Endothelial cell of umbilical vein (primary cell): ENCODE data around the gene CTRB2. TPM values are rescaled to one million over a fixed set of nuclear protein-coding genes. Genes with fewer than 3 reads are reported as not detected.

Experiments
- BruUV-seq: library from RNA; stranded (reverse); fragments of 400-500 nt; replicated peaks from 2 replicates; lab custom pipeline; 2021; lab: Mats Ljungman, UMichigan
- CTCF ChIA-PET: fragments of 300-600, 350-600 bp; sonication (Branson Sonifier 250); formaldehyde crosslinking; loops from one replicate; lab custom pipeline; 2021; ENCODE audit warnings: antibody characterized with exemption, inconsistent platforms; lab: Charles Lee
- POLR2A ChIA-PET: fragments of 300-600, 350-600 bp; sonication (Branson Sonifier 250); formaldehyde crosslinking; loops from one replicate; lab custom pipeline; 2021; ENCODE audit warnings: antibody characterized with exemption, inconsistent platforms; lab: Charles Lee
- DNase-seq: peaks from one replicate; pipeline ENCODE4 v3.0.0-alpha.2; 2011; ENCODE audit warnings: low read depth, low spot score
- FAIRE-seq: peaks from 2 replicates; lab custom pipeline; 2011; peaks lifted over from hg19 to GRCh38; lab: Jason Lieb, UNC
- H2AFZ ChIP-seq: 2 replicates; pipeline ENCODE4 v1.6.0; 2012; ENCODE audit warnings: low read depth, low read length, control low read depth, inconsistent platforms
- H3K27ac ChIP-seq: 2 replicates; pipeline ENCODE4 v1.5.1; 2011; ENCODE audit warnings: low read depth, mild to moderate bottlenecking, control low read depth, low read length, moderate library complexity; ENCODE audit not compliant: insufficient read depth
- H3K27me3 ChIP-seq, 2 experiments: 2 replicates each; pipeline versions ENCODE4 v1.6.0 to v1.6.1; 2011; ENCODE audit warnings: low read length in 2 of 2, mixed read lengths in 1 of 2; ENCODE audit not compliant: control insufficient read depth in 2 of 2, insufficient read depth in 2 of 2
- H3K36me3 ChIP-seq, 2 experiments: 2 replicates in 1 of 2; 3 replicates in 1 of 2; pipeline ENCODE4 v1.5.1; 2011; ENCODE audit warnings: low read length in 2 of 2, mild to moderate bottlenecking in 1 of 2, moderate library complexity in 1 of 2; ENCODE audit not compliant: control insufficient read depth in 2 of 2, insufficient read depth in 2 of 2; ENCODE audit errors: extremely low read depth in 1 of 2
- H3K4me1 ChIP-seq: 3 replicates; pipeline ENCODE4 v1.5.1; 2011; ENCODE audit warnings: mild to moderate bottlenecking, low read length; ENCODE audit not compliant: control insufficient read depth, insufficient read depth; ENCODE audit errors: extremely low read depth
- H3K4me2 ChIP-seq: 2 replicates; pipeline ENCODE4 v1.6.1; 2011; ENCODE audit warnings: low read length, control low read depth, mixed read lengths; ENCODE audit not compliant: insufficient read depth
- H3K4me3 ChIP-seq, 3 experiments: fragments of 200-600 bp in 1 of 3; sonication (generic), shearing (Covaris generic) in 1 of 3; replicated peaks in 1 of 3; 2 replicates each; pipeline ENCODE4 v1.5.1; 2011 to 2016; ENCODE audit warnings: control low read depth in 3 of 3, low read length in 3 of 3, mild to moderate bottlenecking in 2 of 3, inconsistent platforms in 1 of 3, low read depth in 1 of 3, moderate library complexity in 1 of 3; ENCODE audit not compliant: insufficient read depth in 1 of 3
- H3K79me2 ChIP-seq: 2 replicates; pipeline ENCODE4 v1.6.0; 2012; ENCODE audit warnings: low read length, inconsistent platforms; ENCODE audit not compliant: control insufficient read depth, insufficient read depth
- H3K9ac ChIP-seq: replicated peaks from 2 replicates; pipeline ENCODE3; 2011; ENCODE audit warnings: low read length, control low read depth; ENCODE audit not compliant: insufficient read depth; ENCODE audit errors: extremely low read depth
- H3K9me1 ChIP-seq: replicated peaks from 3 replicates; pipeline ENCODE4 v1.6.0; 2011; ENCODE audit warnings: mild to moderate bottlenecking, low read length; ENCODE audit not compliant: control insufficient read depth, insufficient read depth; ENCODE audit errors: extremely low read depth
- H3K9me3 ChIP-seq: replicated peaks from 2 replicates; pipeline ENCODE4 v1.5.1; 2012; ENCODE audit warnings: low read length, inconsistent platforms; ENCODE audit not compliant: control insufficient read depth, insufficient read depth
- H4K20me1 ChIP-seq: replicated peaks from 2 replicates; pipeline ENCODE3; 2011; ENCODE audit warnings: mild to moderate bottlenecking, low read length; ENCODE audit not compliant: control insufficient read depth, insufficient read depth; ENCODE audit errors: extremely low read depth
- EZH2 ChIP-seq: IDR thresholded peaks from 2 replicates; pipeline ENCODE4 v1.6.1; 2012; ENCODE audit warnings: borderline replicate concordance, low read depth, mild to moderate bottlenecking, moderate library complexity, low read length, inconsistent platforms; ENCODE audit not compliant: severe bottlenecking
- FOS ChIP-seq: IDR thresholded peaks from 2 replicates; pipeline ENCODE4 v1.6.1; 2011; ENCODE audit warnings: mild to moderate bottlenecking, low read length, moderate library complexity, borderline replicate concordance; ENCODE audit not compliant: insufficient read depth
- MYC ChIP-seq: IDR thresholded peaks from one replicate; pipeline ENCODE4 v1.6.1; 2011; ENCODE audit warnings: mild to moderate bottlenecking, low read depth, low read length
- dilution Hi-C: fragments of 300-500 bp; cut with MboI; formaldehyde crosslinking; loops from one replicate; pipeline ENCODE4 v1.15.0; 2019; ENCODE audit warnings: low sequenced_read_pairs; ENCODE audit not compliant: extremely low pct_ligation_motif_present
- intact Hi-C: fragments of 100-400 bp; cut with micrococcal nuclease; formaldehyde crosslinking; loops from one replicate; pipeline ENCODE4 v1.10.0; 2022
- polyA plus RNA-seq, 4 experiments: library from polyadenylated mRNA; depleted of rRNA in 3 of 4; stranded (reverse) in 3 of 4; unstranded in 1 of 4; fragments of >200 nt; gene quantifications; 2 replicates each; pipeline versions ENCODE4 v1.2.1 to v1.2.3, GENCODE V29; 2011 to 2012; ENCODE audit warnings: missing spikeins in 1 of 4
- total RNA-seq: library from RNA; stranded (reverse); gene quantifications from 2 replicates; pipeline ENCODE4 v1.2.3, GENCODE V29; 2021
- TF ChIP-seq, protein P1 (sequence below), 2 donors: IDR thresholded peaks; 1 replicate in 1 of 2; 2 replicates in 1 of 2; pipeline ENCODE4 v1.5.1; 2011; ENCODE audit warnings: low read length in 2 of 2, mild to moderate bottlenecking in 2 of 2, moderate library complexity in 2 of 2, control low read depth in 1 of 2, inconsistent platforms in 1 of 2, low read depth in 1 of 2; ENCODE audit not compliant: insufficient read depth in 1 of 2; ENCODE audit errors: extremely low read depth in 1 of 2
- TF ChIP-seq, protein P2 (sequence below): IDR thresholded peaks from 2 replicates; pipeline ENCODE4 v1.6.1; 2011; ENCODE audit not compliant: insufficient read depth, insufficient read length

CTRB2 gene
- total and polyA plus RNA-seq, 2 donors (not counting 3 experiments of a cell fraction or from before 2014, with no cell fraction given), result not detected

DNA sequence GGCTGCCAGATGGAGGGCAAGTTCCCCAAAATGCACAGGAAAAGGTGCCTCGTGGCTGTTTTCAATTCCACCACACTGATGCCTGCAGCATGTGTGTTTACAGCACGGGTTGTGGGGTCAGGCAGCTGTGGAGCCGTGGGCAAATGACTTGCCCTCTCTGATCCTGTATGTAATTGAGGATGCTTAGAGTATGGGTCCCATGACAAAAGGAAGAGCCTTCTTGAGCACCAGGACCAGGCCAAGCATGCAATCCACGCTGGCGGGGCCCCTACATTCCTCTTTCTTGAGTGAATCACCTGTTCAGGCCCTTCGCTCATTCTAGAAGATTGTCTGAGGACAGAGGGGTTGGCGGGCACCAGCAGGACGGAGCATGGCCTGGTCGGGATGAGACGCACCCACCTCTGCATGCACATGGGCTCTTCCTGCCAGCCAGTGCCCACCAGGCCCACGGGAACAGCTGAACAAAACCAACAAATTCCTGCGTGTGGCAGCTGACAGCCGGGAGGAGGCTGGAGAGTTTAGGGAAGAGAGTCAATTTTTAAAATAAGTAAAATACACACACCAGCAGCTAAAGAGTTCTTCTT lies 1.4 kb upstream of the CTRB2 start:
- no peaks in the 10 kb centered on the region for H3K9me3 ChIP-seq
- H3K36me3 ChIP-seq, result no peaks in the 10 kb centered on the region
- H3K27ac ChIP-seq, result no peak overlapping the region
- no peak overlapping the region for H3K9ac ChIP-seq
- no TSS peak for BruUV-seq
- H3K9me1 ChIP-seq, result no peaks in the 10 kb centered on the region
- intact Hi-C loops, result no loop called here
- H3K79me2 ChIP-seq, result no peaks in the 10 kb centered on the region
- POLR2A ChIA-PET, result no interaction called here
- FAIRE-seq, result no peak
- H2AFZ ChIP-seq, result no peak overlapping the region
- no peak overlapping the region for H3K4me2 ChIP-seq
- dilution Hi-C loops, result no loop called here
- H3K4me3 ChIP-seq, result no peak overlapping the region
- H3K27me3 ChIP-seq, result no peaks in the 10 kb centered on the region
- DNase-seq, result no peak
- no peaks in the 10 kb centered on the region for H4K20me1 ChIP-seq
- no peaks in the 10 kb centered on the region for H3K4me1 ChIP-seq
- TF ChIP-seq, protein P1, sequence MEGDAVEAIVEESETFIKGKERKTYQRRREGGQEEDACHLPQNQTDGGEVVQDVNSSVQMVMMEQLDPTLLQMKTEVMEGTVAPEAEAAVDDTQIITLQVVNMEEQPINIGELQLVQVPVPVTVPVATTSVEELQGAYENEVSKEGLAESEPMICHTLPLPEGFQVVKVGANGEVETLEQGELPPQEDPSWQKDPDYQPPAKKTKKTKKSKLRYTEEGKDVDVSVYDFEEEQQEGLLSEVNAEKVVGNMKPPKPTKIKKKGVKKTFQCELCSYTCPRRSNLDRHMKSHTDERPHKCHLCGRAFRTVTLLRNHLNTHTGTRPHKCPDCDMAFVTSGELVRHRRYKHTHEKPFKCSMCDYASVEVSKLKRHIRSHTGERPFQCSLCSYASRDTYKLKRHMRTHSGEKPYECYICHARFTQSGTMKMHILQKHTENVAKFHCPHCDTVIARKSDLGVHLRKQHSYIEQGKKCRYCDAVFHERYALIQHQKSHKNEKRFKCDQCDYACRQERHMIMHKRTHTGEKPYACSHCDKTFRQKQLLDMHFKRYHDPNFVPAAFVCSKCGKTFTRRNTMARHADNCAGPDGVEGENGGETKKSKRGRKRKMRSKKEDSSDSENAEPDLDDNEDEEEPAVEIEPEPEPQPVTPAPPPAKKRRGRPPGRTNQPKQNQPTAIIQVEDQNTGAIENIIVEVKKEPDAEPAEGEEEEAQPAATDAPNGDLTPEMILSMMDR (IDR thresholded peaks at IDR 0.05; ENCODE audit: extremely low read depth in 1 of 2, insufficient read depth in 1 of 2, low read depth in 1 of 2, low read length in 2 of 2), result no peak
- TF ChIP-seq, protein P2, sequence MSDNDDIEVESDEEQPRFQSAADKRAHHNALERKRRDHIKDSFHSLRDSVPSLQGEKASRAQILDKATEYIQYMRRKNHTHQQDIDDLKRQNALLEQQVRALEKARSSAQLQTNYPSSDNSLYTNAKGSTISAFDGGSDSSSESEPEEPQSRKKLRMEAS, result no peak
- TF ChIP-seq MYC, result no peak
- TF ChIP-seq FOS, result no peak
- no peak for TF ChIP-seq EZH2
- CTCF ChIA-PET, result interaction anchor here (0.7 to 1.5 kb wide), 5 partner anchors 9 to 255 kb away, joined by 3 to 4 read pairs (median 3); no protein-coding TSS in a partner anchor
